Measurements from ENCODE around the gene MEPE. TPM values are rescaled to one million over a fixed set of nuclear protein-coding genes. Genes with fewer than 3 reads are reported as not detected.

Gene MEPE
- polyA plus RNA-seq, 1 donor (not counting 4 experiments of a cell fraction or from before 2014, with no cell fraction given), result not detected

Other genes with a start within 250 kb of the MEPE start
- not detected in 3 replicates for gene DSPP, start 224.4 kb upstream of the MEPE start, polyA plus RNA-seq
- gene DMP1, start 182.7 kb upstream of the MEPE start, polyA plus RNA-seq, result not detected in 3 replicates
- not detected in 3 replicates for gene IBSP, start 33.4 kb upstream of the MEPE start, polyA plus RNA-seq
- gene SPP1, start 142.7 kb downstream of the MEPE start, polyA plus RNA-seq, result 0.84 to 1.4 TPM (median 0.94 TPM) in 3 replicates
- 13.1 to 21.5 TPM (median 18.5 TPM) in 3 replicates for gene PKD2, start 174.7 kb downstream of the MEPE start, polyA plus RNA-seq